ENCODE results near the gene IFI27L1. TPM values are rescaled to one million over a fixed set of nuclear protein-coding genes. Genes with fewer than 3 reads are reported as not detected.
A peak's percentile ranks its signal among the peaks of the same experiment; 100 is the strongest.

The IFI27L1 gene
- total and polyA plus RNA-seq, 4 donors, result 13.7 to 21.8 (median 18.8) TPM

DNA sequence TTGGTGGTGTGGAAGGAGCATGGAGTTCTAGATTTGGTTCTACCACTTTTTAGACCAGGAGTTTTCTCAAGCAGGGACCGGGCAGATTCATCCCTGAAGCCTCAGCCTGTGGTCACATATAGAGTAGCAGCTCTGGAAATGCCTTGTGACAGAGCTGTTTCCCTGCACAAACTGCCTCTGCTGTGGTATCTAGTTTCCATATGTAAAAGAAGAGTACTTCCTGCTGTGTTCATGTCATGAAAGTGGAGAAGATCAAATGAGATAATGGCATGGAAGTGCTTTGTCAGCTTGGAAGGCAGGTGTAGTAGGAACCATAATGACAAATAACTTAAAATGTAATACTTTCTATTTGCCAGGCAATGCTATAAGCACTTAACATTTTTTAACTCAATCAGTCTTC lies 28.9 kb upstream of the IFI27L1 start:
- ATAC-seq (ENCODE audit: low FRiP score), result no peak
- no peak for DNase-seq
- WGBS, 2 donors, result 92 to 93% methylated on average over 1 of the region's 1 CpG
- Histone ChIP-seq H3K36me3 (ENCODE audit: control insufficient read depth in 1 of 2, insufficient read depth in 2 of 2, low read length in 1 of 2) (peaks cover 20 to 33% of the 10 kb centered on the region in 2 donors), H3K4me3 (ENCODE audit: low read length in 2 of 2) (no peak overlapping the region), H3K4me1 (ENCODE audit: control insufficient read depth in 1 of 2, insufficient read depth in 2 of 2, low read length in 2 of 2) (no peaks in the 10 kb centered on the region), H3K9me3 (ENCODE audit: control insufficient read depth, low read length) (no peaks in the 10 kb centered on the region), H3K27ac (ENCODE audit: low read depth in 1 of 2, low read length in 2 of 2) (no peak overlapping the region), H3K27me3 (ENCODE audit: control insufficient read depth in 1 of 2, insufficient read depth in 2 of 2, low read length in 1 of 2) (no peaks in the 10 kb centered on the region)
- intact Hi-C loops (cut with DNase I), result no loop called here

DNA sequence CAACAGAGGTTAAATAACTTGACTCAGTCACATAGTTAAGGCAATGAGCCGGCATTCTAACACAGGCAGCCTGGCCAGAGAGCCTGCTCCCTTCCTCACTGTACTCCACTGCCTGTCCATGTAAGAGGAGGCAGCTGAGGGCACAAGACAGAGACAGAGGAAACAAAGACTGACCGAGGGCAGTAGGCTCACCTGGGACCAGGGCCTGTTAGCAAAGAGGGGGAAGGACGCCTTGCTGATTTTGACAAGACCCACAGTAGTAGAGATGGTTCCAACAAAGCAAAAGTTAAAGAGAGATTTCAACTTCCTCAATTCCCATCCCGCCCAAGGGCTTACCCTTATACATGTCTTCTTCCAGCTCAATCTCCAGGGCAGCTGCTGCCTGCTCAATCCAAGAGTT lies 28.4 kb upstream of the IFI27L1 start:
- ATAC-seq (ENCODE audit: low FRiP score), result no peak
- Histone ChIP-seq H3K36me3 (ENCODE audit: control insufficient read depth in 1 of 2, insufficient read depth in 2 of 2, low read length in 1 of 2) (peaks cover 19 to 32% of the 10 kb centered on the region in 2 donors), H3K27ac (ENCODE audit: low read depth in 1 of 2, low read length in 2 of 2) (no peak overlapping the region), H3K27me3 (ENCODE audit: control insufficient read depth in 1 of 2, insufficient read depth in 2 of 2, low read length in 1 of 2) (no peaks in the 10 kb centered on the region), H3K4me1 (ENCODE audit: control insufficient read depth in 1 of 2, insufficient read depth in 2 of 2, low read length in 2 of 2) (no peaks in the 10 kb centered on the region), H3K9me3 (ENCODE audit: control insufficient read depth, low read length) (no peaks in the 10 kb centered on the region), H3K4me3 (ENCODE audit: low read length in 2 of 2) (no peak overlapping the region)
- WGBS, 2 donors, result 89% methylated on average over 4 of the region's 4 CpGs
- intact Hi-C loops (cut with DNase I), result no loop called here
- no peak for DNase-seq

DNA sequence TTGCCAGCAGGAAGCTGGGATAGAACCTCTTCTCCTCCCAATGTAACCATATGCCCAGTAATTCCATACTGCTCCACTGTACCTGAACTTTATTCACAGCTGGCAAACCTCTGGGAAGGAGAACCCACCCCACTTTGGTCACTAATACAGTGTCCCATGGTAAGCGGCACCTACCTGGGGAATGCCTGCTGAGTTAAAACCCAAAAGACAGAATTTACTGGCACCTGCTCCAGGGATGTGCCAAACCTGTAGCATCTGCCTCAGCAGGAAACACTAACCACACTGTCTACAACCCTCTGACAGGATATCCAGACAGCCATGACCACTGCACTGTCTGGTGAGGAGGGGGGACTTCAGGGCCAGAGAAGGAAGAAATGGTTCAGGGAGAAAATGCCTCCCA lies 26.7 kb upstream of the IFI27L1 start:
- intact Hi-C loops (cut with DNase I), result no loop called here
- Histone ChIP-seq H3K4me3 (ENCODE audit: low read length in 2 of 2) (no peak overlapping the region), H3K27me3 (ENCODE audit: control insufficient read depth in 1 of 2, insufficient read depth in 2 of 2, low read length in 1 of 2) (no peaks in the 10 kb centered on the region), H3K4me1 (ENCODE audit: control insufficient read depth in 1 of 2, insufficient read depth in 2 of 2, low read length in 2 of 2) (no peaks in the 10 kb centered on the region), H3K9me3 (ENCODE audit: control insufficient read depth, low read length) (no peaks in the 10 kb centered on the region), H3K27ac (ENCODE audit: low read depth in 1 of 2, low read length in 2 of 2) (no peak overlapping the region), H3K36me3 (ENCODE audit: control insufficient read depth in 1 of 2, insufficient read depth in 2 of 2, low read length in 1 of 2) (peaks cover 29 to 37% of the 10 kb centered on the region in 2 donors)
- no peak for DNase-seq
- no peak for ATAC-seq (ENCODE audit: low FRiP score)
- 99 to 100% methylated on average over 1 of the region's 1 CpG for WGBS, 2 donors

DNA sequence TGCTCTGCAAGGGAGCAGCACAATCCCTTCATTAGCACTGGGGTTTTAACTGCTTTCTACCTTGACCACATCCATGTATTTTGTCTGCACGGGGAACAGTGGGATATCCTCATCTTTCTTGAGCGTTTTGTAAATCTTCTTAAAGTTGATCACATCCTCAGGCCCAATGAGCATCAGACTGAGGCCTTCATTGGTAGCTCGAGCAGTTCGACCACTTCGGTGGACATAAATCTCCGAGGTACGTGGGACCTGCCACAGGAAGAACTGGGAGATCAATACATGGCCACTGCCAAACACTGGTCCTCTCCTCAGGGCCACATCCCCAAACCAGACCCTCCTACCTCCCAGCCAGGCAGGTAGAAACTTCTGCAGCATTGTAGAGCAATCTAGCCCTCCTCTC lies 26.2 kb upstream of the IFI27L1 start:
- intact Hi-C loops (cut with DNase I), result no loop called here
- Histone ChIP-seq H3K4me3 (ENCODE audit: low read length in 2 of 2) (no peak overlapping the region), H3K27ac (ENCODE audit: low read depth in 1 of 2, low read length in 2 of 2) (no peak overlapping the region), H3K4me1 (ENCODE audit: control insufficient read depth in 1 of 2, insufficient read depth in 2 of 2, low read length in 2 of 2) (no peaks in the 10 kb centered on the region), H3K9me3 (ENCODE audit: control insufficient read depth, low read length) (no peaks in the 10 kb centered on the region), H3K27me3 (ENCODE audit: control insufficient read depth in 1 of 2, insufficient read depth in 2 of 2, low read length in 1 of 2) (no peaks in the 10 kb centered on the region), H3K36me3 (ENCODE audit: control insufficient read depth in 1 of 2, insufficient read depth in 2 of 2, low read length in 1 of 2) (peaks cover 29 to 36% of the 10 kb centered on the region in 2 donors)
- no peak for DNase-seq
- ATAC-seq (ENCODE audit: low FRiP score), result no peak
- WGBS, 2 donors, result 92 to 93% methylated on average over 7 of the region's 7 CpGs

DNA sequence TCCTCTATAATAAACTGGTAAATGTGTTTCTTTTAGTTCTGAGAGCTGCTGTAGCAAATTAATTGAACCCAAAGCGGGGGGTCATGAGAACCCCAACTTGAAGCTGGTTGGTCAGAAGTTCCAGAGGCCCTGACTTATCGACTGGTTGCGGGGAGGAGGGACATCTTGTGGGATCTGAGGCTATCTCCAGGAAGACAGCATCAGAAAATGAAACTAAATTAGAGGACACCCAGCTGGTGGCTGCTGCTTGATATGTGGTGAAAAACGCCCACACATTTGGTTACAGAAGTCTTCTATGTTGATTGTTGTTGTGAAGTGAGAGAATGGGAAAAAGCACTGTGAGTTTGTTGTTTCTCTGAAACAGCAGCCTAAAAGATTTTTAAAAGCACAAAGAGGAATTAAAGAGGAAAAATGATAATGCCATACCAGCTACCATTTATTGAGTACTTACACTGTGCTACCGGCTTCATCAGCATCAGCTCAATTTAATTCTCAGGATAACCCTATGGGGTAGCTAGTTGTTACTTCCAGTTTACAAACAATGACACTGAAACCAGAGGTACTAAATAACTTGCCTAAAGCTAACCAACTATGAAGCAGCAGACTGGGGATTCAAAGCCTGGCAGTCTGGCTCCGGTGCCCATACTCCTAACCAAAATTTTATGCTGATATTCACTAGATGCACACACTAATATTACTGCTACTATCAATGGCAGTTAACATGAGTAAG lies 24.4 kb upstream of the IFI27L1 start:
- no peaks in the 10 kb centered on the region for H3K4me1 ChIP-seq (ENCODE audit: control insufficient read depth in 1 of 2, insufficient read depth in 2 of 2, low read length in 2 of 2)
- DNase-seq, result no peak
- H3K36me3 ChIP-seq (ENCODE audit: control insufficient read depth in 1 of 2, insufficient read depth in 2 of 2, low read length in 1 of 2), result peaks cover 26 to 37% of the 10 kb centered on the region in 2 donors
- H3K9me3 ChIP-seq (ENCODE audit: control insufficient read depth, low read length), result no peaks in the 10 kb centered on the region
- intact Hi-C loops (cut with DNase I), result no loop called here
- H3K27me3 ChIP-seq (ENCODE audit: control insufficient read depth in 1 of 2, insufficient read depth in 2 of 2, low read length in 1 of 2), result no peaks in the 10 kb centered on the region
- no peak for ATAC-seq (ENCODE audit: low FRiP score)
- no peak overlapping the region for H3K27ac ChIP-seq (ENCODE audit: low read depth in 1 of 2, low read length in 2 of 2)
- no peak overlapping the region for H3K4me3 ChIP-seq (ENCODE audit: low read length in 2 of 2)
- 90 to 93% methylated on average over 6 of the region's 6 CpGs for WGBS, 2 donors

DNA sequence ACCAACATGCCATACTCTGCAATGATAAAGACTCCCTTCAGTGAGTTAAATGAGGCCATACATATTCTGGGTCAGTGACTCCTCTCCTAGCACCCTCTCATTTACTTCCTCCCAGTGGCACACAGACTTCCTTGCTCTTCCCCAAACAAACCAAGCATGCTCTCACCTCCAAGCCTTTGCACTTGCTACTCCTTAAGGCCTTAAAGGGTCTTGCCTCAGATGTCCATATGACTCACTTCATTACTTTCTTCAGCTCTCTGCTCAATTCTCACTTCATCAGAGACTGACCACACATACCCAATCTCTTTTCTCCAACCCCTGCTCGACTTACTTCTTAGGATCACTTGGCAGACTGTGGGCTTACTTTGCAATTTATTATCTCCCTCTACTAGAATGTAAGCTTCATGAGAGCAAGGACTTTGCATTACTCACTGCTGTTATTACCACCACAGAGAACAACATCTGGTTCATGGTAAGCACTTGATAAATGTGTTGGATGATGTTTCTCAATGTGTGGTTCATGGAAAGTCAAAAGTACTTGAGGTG lies 22.9 kb upstream of the IFI27L1 start:
- intact Hi-C loops (cut with DNase I), result no loop called here
- peaks cover 2 to 6% of the 10 kb centered on the region in 2 donors for H3K4me1 ChIP-seq (ENCODE audit: control insufficient read depth in 1 of 2, insufficient read depth in 2 of 2, low read length in 2 of 2)
- no peaks in the 10 kb centered on the region for H3K27me3 ChIP-seq (ENCODE audit: control insufficient read depth in 1 of 2, insufficient read depth in 2 of 2, low read length in 1 of 2)
- H3K9me3 ChIP-seq (ENCODE audit: control insufficient read depth, low read length), result no peaks in the 10 kb centered on the region
- H3K27ac ChIP-seq (ENCODE audit: low read depth in 1 of 2, low read length in 2 of 2), result no peak overlapping the region
- DNase-seq (no peak), ATAC-seq (ENCODE audit: low FRiP score) (no peak)
- WGBS, 2 donors, result 79 to 84% methylated on average over 1 of the region's 1 CpG
- no peak overlapping the region for H3K4me3 ChIP-seq (ENCODE audit: low read length in 2 of 2)
- H3K36me3 ChIP-seq (ENCODE audit: control insufficient read depth in 1 of 2, insufficient read depth in 2 of 2, low read length in 1 of 2), result peaks cover 26 to 35% of the 10 kb centered on the region in 2 donors

DNA sequence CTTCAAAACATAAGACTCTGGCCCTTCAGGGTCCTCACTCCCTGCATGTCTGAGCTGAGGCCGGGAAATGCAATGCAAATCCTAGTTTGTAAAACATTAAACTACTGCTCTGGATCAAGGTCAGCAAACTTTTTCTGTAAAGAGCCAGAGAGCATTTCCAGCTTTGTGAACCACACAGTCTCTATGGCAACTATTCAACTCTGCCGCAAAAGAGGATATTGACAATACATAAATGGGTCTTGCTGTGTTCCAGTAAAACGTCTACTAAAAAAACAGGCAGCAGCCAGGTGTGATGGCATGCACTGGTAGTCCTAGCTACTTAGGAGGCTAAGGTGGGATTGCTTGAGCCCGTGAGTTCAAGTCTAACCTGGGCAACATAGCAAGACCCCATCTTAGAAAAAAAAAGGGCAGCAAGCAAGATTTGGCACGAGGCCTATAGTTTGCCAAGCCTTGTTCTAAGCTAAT lies 22.4 kb upstream of the IFI27L1 start:
- WGBS, 2 donors, result 86 to 87% methylated on average over 5 of the region's 5 CpGs
- Histone ChIP-seq H3K36me3 (ENCODE audit: control insufficient read depth in 1 of 2, insufficient read depth in 2 of 2, low read length in 1 of 2) (peaks cover 26 to 35% of the 10 kb centered on the region in 2 donors), H3K9me3 (ENCODE audit: control insufficient read depth, low read length) (no peaks in the 10 kb centered on the region), H3K27ac (ENCODE audit: low read depth in 1 of 2, low read length in 2 of 2) (no peak overlapping the region), H3K27me3 (ENCODE audit: control insufficient read depth in 1 of 2, insufficient read depth in 2 of 2, low read length in 1 of 2) (no peaks in the 10 kb centered on the region), H3K4me1 (ENCODE audit: control insufficient read depth in 1 of 2, insufficient read depth in 2 of 2, low read length in 2 of 2) (peaks cover 2 to 6% of the 10 kb centered on the region in 2 donors), H3K4me3 (ENCODE audit: low read length in 2 of 2) (no peak overlapping the region)
- ATAC-seq (ENCODE audit: low FRiP score) (no peak), DNase-seq (no peak)
- intact Hi-C loops (cut with DNase I), result no loop called here

DNA sequence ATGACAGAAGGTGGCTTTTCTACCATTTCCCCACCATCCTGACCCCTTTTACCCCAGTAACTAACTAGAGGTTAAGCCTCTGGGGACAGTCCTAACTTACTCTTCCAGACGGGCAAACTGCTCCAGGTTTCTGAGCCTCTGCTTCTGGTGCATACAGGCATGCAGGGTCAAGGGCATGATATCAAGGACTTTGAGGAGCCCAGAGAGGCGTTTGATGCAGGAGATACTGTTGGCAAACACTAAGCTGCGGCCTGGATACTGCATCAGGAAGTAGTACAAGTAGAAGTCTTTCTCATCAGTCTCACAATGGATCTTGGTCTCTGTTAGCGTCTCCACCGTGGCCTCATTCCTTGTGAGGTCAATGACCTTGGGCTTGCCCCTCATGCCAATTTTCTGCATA lies 21.1 kb upstream of the IFI27L1 start:
- 70 to 77% methylated on average over 5 of the region's 5 CpGs for WGBS, 2 donors
- H3K4me1 ChIP-seq (ENCODE audit: control insufficient read depth in 1 of 2, insufficient read depth in 2 of 2, low read length in 2 of 2), result peaks cover 2 to 6% of the 10 kb centered on the region in 2 donors
- H3K27ac ChIP-seq (ENCODE audit: low read depth in 1 of 2, low read length in 2 of 2), result no peak overlapping the region
- no peaks in the 10 kb centered on the region for H3K27me3 ChIP-seq (ENCODE audit: control insufficient read depth in 1 of 2, insufficient read depth in 2 of 2, low read length in 1 of 2)
- no peak overlapping the region for H3K4me3 ChIP-seq (ENCODE audit: low read length in 2 of 2)
- ATAC-seq (ENCODE audit: low FRiP score) (no peak), DNase-seq (no peak)
- no peaks in the 10 kb centered on the region for H3K9me3 ChIP-seq (ENCODE audit: control insufficient read depth, low read length)
- peaks cover 19 to 30% of the 10 kb centered on the region in 2 donors for H3K36me3 ChIP-seq (ENCODE audit: control insufficient read depth in 1 of 2, insufficient read depth in 2 of 2, low read length in 1 of 2)
- intact Hi-C loops (cut with DNase I), result no loop called here

DNA sequence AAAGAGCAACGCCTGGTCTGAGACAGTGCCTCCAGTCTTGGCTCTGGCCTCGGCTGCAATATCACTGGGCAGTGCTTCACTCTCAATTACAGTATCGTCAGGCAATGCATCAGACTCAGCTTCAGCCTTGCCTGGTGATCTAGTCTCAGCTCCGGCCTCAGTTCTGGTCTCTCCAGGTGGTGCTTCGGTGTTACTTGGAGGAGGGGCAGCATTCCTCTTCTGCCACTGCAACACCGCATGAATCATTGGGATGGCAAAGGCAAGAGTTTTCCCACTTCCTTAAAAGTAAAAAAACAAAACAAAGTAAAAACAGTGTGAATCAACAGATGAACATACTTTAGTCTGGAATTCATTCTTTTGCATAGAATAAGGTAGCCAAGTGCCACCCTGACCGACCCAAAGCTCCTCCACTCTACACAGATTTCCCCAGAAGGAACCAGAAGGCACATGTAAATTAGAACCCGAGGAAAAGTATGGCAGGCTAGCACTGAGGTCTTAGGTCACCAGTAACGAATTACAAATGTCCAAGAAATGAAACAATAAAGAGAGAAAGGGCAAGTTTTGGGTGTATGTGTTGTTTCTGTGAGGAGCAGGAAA lies 18.7 kb upstream of the IFI27L1 start:
- H3K27me3 ChIP-seq (ENCODE audit: control insufficient read depth in 1 of 2, insufficient read depth in 2 of 2, low read length in 1 of 2), result no peaks in the 10 kb centered on the region
- H3K9me3 ChIP-seq (ENCODE audit: control insufficient read depth, low read length), result no peaks in the 10 kb centered on the region
- WGBS, 2 donors, result 39 to 45% methylated on average over 9 of the region's 9 CpGs
- peaks cover 10 to 29% of the 10 kb centered on the region in 2 donors for H3K36me3 ChIP-seq (ENCODE audit: control insufficient read depth in 1 of 2, insufficient read depth in 2 of 2, low read length in 1 of 2)
- no peak for DNase-seq
- H3K4me3 ChIP-seq (ENCODE audit: low read length in 2 of 2), result no peak overlapping the region
- peak overlapping the region in 1 of 2 donors; percentile 42 for H3K27ac ChIP-seq (ENCODE audit: low read depth in 1 of 2, low read length in 2 of 2)
- ATAC-seq (ENCODE audit: low FRiP score), result no peak
- peaks cover 2 to 6% of the 10 kb centered on the region in 2 donors for H3K4me1 ChIP-seq (ENCODE audit: control insufficient read depth in 1 of 2, insufficient read depth in 2 of 2, low read length in 2 of 2)
- intact Hi-C loops (cut with DNase I), result no loop called here
